ENCODE measurements around the gene TXNRD2.

TXNRD2 gene

GRCh38 chr22:19966908-19967750 lies 25.5 kb upstream of the TXNRD2 start:
- DNase-seq (ENCODE audit: low spot score) = no peak

- peak; percentile 66 for DNase-seq (ENCODE audit: low spot score)
Measured at GRCh38 chr22:19965771-19966709, 24.4 kb upstream of the TXNRD2 start.

- DNase-seq (ENCODE audit: low spot score) = no peak
Measured at GRCh38 chr22:19964701-19965386, 23.2 kb upstream of the TXNRD2 start.

- no peak for DNase-seq (ENCODE audit: low spot score)
Measured at GRCh38 chr22:19963863-19964642, 22.4 kb upstream of the TXNRD2 start.

- no peak for DNase-seq (ENCODE audit: low spot score)
Measured at GRCh38 chr22:19962909-19963806, 21.5 kb upstream of the TXNRD2 start.

- peak; percentile 94 for DNase-seq (ENCODE audit: low spot score)
Measured at GRCh38 chr22:19962246-19962908, 20.8 kb upstream of the TXNRD2 start.

- no peak for DNase-seq (ENCODE audit: low spot score)
Measured at GRCh38 chr22:19961868-19962245, 20.2 kb upstream of the TXNRD2 start.

- DNase-seq (ENCODE audit: low spot score) = no peak
Measured at GRCh38 chr22:19961201-19961580, 19.6 kb upstream of the TXNRD2 start.

- no peak for DNase-seq (ENCODE audit: low spot score)
Measured at GRCh38 chr22:19960491-19961200, 19.0 kb upstream of the TXNRD2 start.

GRCh38 chr22:19959587-19960490 lies 18.2 kb upstream of the TXNRD2 start:
- DNase-seq (ENCODE audit: low spot score) = no peak

- no peak for DNase-seq (ENCODE audit: low spot score)
Measured at GRCh38 chr22:19959043-19959586, 17.5 kb upstream of the TXNRD2 start.

GRCh38 chr22:19958083-19959042 lies 16.7 kb upstream of the TXNRD2 start:
- no peak for DNase-seq (ENCODE audit: low spot score)

GRCh38 chr22:19957445-19957844 lies 15.8 kb upstream of the TXNRD2 start:
- peak; percentile 48 for DNase-seq (ENCODE audit: low spot score)

GRCh38 chr22:19955241-19956128 lies 13.9 kb upstream of the TXNRD2 start:
- no peak for DNase-seq (ENCODE audit: low spot score)

- no peak for DNase-seq (ENCODE audit: low spot score)
Measured at GRCh38 chr22:19951346-19951745, 9.7 kb upstream of the TXNRD2 start.

Measured in NAMALWA (cell line).